ENCODE data around the gene ARRDC3.
"Not testable (repeated sequence)": the region's sequence is repeated elsewhere in the genome, so short reads cannot be mapped to it uniquely, and the experiment has no call there.

The ARRDC3 gene, protein sequence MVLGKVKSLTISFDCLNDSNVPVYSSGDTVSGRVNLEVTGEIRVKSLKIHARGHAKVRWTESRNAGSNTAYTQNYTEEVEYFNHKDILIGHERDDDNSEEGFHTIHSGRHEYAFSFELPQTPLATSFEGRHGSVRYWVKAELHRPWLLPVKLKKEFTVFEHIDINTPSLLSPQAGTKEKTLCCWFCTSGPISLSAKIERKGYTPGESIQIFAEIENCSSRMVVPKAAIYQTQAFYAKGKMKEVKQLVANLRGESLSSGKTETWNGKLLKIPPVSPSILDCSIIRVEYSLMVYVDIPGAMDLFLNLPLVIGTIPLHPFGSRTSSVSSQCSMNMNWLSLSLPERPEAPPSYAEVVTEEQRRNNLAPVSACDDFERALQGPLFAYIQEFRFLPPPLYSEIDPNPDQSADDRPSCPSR

DNA sequence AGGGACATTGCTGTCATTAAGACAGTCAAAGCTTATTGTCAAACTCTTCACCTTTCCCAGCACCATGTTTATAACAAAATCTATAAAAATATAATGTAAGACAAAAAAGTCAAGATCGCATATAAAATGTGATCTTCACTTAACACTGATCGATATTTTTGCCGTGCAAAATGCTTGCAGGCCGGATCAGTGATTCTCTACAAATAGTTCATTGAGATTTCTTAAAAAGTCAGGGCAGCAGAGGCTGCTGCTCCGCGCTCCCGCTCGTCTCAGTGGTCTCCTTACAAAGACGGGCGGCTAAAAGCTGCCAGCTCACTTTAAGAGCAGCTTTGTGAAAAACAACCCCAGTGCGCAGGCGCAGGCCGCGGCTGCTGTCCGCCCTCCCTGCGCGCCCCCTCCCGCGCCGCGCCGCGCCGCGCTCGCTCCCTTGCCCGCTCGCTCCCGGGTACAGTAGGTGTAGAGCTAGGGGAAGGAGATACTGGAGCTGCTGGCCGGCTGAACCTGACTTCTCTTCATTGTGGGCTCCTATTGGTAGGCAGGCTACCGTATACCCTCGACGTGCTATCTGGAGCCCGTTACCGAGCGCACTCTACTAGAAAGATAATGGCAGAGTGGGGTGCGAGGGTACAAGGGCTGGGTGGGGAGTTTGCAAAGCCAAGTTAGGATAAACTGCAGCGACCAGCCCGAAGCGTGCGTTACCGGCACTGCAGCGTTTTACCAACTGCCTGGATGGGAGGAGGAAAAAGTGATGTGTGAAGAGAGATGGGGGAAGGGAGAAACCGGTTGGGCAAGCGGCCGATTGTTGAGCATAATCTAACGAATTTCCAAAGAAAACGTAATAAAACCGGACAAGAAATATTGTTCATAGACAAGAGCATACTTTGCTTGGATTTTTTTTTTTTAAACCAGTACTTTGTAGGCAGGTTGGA is at the start of gene ARRDC3:
ARRDC3 (minus strand) TSS at position 291 of the 929 bp plus-strand sequence; CDS start at position 66, 225 bp downstream.
- DNase-seq (ENCODE audit: low read depth), result peak; percentile 88

DNA sequence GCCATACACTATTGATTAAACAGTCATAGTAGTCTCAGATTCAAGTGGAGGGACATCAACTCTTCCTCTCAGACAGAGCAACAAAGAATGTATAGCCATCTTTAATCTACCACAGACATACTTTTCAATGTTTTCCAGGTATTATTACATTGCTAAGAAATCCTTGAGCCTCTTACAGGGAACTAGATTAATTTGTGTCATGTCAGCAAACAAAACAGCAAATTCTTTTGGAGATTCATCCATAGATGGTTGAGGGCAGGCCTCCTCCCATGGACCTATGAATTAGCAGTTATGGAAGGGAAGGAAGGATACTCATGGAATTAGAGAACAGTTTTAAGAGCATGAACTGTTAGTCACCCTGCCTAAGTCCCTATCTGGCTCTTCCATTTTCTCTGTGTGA is 47.8 kb upstream of the ARRDC3 start:
- DNase-seq (ENCODE audit: low read depth), result no peak

DNA sequence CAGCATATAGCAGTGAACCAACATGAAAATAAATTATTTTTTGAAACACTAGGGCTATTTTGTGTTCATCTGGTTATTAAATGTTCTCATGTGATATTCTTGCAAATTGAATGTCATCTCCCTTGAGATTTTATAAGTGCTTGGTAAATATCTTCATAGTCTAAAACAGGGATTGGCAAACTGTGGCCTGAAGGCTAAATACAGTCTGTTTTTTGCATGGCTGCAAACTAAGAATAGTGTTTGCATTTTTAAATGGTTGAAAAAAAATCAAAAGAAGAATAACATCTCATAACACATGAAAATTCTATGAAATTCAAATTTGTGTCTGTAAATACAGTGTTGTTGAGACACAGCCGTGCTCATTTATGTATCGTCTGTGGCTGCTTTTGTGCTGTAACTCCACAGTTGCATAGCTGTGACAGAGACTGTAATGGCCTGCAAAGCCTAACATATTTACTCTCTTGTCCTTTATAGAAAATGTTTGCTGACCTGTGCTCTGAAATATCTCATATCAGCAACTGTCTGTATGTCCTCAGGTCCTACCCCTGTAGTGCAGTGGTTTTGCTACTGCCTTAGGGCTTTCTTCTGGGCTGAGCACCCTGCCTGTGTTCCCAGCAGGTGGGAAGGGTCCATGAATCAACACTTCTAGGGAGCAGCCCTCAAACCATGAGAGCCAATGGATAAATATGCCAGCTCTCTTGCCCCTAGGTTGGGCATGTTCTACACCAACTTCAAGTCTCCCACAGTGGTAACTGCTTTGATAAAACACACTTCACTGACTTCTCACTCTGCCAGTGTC is 41.7 kb upstream of the ARRDC3 start:
- no peak for DNase-seq (ENCODE audit: low read depth)

DNA sequence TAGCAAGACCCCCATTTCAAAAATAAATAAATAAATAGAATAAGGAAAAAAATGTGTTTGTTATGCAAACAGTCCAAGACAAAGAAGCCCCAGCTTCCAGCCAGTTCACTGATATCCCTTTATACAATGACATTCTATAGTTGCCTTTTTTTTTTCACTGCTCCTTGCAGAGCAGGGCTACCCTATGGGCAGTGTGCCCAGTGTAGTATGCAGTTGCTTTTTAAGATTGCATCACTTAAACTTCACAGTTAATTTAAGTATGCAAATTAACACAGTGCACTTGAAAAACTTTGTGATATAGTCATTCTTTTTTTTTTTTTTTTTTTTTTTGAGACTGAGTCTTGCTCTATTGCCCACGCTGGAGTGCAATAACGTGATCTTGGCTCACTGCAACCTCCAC is 40.8 kb upstream of the ARRDC3 start:
- DNase-seq (ENCODE audit: low read depth), result no peak

DNA sequence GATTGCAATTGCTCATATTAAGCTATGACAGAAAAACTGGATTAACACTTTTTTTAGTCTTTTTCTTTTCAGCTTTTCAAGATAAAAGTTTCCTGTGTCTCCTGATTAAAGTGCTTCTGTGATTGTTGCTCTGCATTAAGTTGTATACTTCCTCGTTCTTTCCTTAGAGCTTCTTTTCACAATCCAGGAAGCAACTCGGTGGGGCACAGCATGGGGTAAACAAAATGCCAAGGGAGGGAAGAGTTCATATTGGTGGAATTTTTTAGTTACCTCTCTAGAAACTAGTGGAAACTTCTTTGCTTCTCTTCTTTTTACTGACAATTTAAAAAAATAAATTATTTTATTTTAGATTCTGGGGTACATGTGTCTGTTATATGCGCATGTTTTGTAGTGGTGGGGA is 37.8 kb upstream of the ARRDC3 start:
- DNase-seq (ENCODE audit: low read depth), result no peak

DNA sequence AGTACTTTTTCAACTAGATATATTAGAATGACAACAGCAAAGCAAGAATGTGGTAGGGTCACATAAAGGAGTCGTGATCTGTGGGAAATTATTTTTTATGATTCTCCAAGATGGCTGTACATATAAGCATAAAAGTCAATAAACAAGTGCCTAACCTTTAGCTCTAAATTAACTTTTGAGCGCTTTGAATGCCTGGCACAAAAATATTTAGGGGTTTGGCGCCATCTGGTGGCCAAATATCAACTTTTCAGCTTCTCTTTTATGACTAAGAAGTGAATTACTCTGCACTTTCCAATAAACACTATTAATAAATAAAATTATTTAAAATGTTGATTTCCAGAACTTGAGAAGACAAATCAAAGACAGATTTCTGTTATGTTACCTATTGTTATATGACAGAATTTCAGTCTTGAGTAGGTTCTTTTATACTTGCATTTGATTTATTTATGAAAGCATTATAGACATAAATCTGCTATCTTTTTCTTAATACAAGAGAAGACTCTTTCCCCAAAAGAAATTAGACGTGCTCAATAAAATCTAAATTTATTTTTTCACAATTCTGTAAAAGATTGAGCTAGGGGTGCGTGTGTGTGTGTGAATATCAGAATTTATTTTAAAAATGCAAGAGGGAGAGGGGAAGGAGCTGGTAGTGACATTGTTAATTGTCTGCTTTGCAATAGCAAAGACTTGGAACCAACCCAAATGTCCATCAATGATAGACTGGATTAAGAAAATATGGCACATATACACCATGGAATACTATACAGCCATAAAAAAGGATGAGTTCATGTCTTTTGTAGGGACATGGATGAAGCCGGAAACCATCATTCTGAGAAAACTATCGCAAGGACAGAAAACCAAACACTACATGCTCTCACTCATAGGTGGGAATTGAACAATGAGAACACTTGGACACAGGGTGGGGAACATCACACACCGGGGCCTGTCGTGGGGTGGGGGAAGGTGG is 36.7 kb upstream of the ARRDC3 start:
- peak; percentile 26 for DNase-seq (ENCODE audit: low read depth)

DNA sequence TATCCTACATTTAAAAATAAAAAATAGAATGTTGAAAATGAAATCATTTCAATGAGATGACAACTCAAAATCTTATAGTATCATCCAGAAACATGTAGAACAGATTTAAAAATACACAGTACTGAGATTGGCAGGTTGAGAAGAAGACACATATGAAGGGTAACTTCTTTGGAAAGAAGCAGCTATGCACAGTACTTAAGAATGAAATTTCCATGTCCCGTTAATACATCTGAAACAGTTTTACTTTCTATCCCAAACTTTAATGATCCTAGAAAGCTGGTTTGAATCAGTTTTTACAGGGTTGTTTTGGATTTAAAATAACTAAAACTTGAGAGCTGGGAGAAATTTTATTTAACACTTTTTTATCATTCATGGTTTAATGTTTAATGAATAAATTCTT is 36.0 kb upstream of the ARRDC3 start:
- no peak for DNase-seq (ENCODE audit: low read depth)

DNA sequence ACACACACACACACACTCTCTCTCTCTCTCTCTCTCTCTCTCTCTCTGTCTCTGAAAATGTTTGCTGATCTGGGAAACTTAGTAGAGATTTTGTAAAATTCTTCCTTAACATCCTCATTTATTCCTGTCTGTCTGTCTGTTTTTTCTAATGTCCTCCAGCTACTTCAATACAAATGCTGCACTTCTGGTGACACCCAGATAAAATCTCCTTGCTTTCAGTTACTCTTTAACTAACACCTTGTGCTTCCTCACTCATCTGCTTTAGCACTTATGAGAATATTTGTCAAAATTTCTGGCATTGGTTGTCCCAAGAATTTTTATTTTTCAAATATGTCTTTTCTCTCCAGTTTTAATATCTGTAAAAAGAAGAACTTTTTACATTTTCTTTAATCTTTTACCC is 35.0 kb upstream of the ARRDC3 start:
- DNase-seq (ENCODE audit: low read depth), result no peak

DNA sequence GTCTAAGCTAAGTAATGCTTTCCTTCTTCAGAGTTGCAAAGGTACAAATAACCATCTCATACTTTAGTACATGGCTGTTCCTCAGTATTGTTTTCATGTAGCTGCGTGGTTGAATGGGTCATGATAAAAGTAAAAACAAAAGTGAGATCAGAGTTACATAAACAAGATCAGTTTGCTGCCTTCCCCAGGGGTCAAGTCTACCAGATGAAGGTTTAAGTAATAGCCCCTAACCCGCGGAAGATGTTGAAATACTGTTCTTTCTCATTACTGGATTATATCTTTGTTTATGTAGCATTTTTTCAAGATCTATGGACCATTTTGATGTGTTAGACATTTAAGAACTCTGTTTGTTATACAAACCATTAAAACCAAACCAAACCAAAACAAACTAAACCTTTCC is 34.1 kb upstream of the ARRDC3 start:
- DNase-seq (ENCODE audit: low read depth), result no peak

DNA sequence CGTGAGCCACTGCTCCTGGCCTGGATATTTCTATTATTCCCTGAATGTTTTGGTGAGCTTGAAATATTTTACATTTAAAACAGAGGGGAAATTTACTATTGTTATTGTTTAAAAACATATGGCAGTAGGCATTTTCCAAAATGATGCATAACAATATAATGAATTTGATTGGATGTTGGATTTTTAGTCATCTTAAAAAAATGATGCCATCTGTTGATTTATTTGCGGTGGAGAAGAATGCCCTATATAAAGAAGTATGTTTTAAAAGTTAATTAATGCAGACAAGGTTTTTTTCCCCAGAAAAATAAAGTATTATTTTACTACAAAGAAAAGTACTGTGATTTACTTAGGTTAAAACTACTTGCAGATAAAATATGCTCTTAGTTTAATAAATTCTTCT is 33.4 kb upstream of the ARRDC3 start:
- DNase-seq (ENCODE audit: low read depth), result no peak

DNA sequence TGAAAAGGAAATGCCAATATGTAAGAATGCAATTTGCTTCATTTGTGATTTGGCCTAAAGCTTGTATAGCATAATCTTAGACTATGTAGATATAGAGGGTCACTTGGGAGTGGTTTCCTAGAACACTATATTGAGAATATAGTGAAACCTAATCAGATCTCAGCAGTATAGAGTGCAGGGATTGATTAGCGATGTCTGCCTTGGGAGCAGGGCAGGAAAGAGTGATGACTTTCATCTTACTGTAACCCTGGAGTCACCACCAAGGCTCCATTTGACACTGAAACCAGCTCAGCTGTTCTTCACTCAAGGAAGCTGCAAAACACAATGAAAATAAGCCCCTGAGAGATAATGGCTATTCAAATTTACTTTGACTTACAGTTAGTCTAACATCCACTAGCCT is 26.2 kb upstream of the ARRDC3 start:
- no peak for DNase-seq (ENCODE audit: low read depth)

DNA sequence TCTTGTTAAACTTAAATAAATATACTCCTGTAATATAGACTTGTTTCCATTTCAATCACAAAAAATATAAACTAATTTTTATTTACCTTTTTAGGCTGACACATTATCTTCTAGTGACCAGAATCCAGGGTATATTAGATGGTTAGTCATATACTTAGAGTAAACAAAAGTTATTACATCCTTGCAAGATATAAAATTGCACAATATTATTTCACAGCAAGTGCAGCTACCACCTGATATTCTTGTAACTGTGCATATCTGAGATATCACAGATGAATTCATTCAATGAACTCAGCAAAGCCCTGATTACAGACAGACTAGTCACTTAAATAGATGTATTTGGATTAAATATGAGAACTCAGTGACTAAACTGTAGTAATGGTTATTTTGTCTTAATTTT is 25.6 kb upstream of the ARRDC3 start:
- no peak for DNase-seq (ENCODE audit: low read depth)

DNA sequence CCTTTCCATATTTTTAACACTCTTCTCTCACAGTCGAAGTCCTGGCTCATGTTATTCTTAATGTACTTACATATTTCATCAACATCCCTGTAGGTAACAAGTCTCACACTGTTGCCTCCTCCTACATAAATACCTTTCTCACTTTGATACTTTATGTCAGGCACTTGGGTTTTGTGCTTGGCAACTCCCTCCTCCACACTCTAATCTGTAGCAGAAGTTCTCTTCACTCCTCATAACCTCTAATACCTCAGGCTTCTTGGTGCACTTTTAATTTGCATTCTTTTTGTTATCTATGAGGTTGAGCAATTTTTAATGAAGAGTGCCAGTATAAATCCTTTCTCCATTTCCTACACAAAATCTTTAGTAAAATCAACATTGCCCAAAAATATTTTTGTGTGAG is 24.1 kb upstream of the ARRDC3 start:
- DNase-seq (ENCODE audit: low read depth), result no peak

DNA sequence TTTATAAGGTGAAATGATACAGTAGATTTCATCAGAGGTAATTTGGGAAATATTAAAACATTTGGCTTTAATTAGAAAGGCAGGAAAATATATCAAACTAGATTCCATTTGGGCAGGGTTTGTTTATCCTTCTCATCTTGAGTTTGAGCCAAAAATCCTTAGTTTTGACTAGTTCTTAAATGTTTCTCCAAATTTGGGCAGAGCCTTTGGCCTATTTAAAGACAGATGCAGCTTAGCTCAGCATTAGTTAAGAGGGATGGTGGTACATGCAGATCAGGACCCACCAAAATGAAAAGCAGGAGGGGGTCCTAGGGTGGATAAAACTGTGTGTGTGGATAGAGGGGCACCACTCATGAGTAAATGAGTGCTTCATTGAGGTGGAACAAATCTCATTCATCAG is 20.3 kb upstream of the ARRDC3 start:
- DNase-seq (ENCODE audit: low read depth), result no peak

DNA sequence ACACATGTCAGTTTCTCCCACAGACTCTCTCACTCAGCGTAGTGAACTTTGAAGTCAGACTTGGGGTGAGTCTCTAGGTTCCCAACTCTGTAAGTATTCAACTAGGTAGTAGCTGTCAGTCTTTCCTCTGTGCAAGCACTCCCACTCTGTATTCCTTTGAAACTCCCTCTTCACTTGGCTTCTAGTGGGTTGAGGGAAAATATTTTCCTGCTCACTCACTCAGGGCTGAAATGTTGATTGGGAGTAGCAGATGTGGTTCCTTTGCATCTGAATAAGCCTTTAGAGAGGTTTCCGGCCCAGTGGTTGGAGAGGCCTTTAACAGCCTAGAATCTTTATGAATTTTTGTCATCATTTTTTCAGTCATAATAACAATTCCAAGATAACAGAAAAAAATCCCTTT is 18.1 kb upstream of the ARRDC3 start:
- no peak for DNase-seq (ENCODE audit: low read depth)

DNA sequence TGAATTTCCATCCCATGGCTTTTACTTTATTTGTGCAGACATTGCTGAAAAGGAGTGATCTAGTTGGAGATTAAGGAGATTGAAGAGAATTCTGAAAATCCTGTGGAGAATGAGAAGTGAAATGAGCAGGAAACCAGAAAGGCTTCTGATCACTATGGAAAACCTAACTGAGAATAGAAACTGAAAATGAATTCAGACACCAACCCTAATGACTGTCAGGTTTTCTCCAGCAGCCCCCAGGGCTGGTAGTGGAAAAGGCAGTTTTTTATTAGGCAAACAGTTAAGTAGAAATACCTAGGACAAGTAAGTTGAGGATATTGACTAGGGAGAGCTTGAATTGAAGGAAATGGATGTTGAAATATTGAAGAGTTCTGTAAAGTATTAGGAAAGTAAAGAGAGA is 14.7 kb upstream of the ARRDC3 start:
- DNase-seq (ENCODE audit: low read depth), result no peak

DNA sequence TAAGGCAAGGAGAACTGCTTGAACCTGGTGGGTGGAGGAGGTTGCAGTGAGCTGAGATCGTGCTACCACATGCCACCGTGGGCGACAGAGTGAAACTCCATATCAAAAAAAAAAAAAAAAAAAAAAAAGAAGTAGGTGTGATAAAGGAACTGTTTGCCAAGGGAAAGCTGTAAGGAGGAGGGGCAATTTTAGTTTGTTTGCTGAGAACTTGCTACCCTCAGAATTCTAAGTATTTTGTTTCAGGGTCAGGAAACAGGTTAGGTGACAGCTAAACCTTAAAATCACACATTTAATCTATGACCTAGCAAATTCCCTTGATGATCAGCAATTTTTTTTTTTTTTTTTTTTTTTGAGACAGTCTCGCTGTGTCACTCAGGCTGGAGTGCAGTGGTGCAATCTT is 7.2 kb upstream of the ARRDC3 start:
- no peak for DNase-seq (ENCODE audit: low read depth)

DNA sequence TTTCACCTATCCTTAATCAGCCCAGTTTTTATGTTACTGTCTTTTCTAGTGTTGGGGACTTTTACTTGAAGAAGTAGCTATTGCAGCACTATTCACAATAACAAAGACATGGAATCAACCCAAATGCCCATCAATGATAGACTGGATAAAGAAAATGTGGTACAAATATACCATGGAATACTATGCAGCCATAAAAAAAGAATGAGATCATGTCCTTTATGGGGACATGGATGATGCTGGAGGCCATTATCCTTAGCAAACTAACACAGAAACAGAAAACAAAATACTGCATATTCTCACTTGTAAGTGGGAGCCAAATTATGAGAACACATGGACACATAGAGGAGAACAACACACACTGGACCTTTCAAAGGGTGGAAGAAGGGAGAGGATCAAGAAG is 6.4 kb upstream of the ARRDC3 start:
- DNase-seq (ENCODE audit: low read depth), result not testable (repeated sequence)

DNA sequence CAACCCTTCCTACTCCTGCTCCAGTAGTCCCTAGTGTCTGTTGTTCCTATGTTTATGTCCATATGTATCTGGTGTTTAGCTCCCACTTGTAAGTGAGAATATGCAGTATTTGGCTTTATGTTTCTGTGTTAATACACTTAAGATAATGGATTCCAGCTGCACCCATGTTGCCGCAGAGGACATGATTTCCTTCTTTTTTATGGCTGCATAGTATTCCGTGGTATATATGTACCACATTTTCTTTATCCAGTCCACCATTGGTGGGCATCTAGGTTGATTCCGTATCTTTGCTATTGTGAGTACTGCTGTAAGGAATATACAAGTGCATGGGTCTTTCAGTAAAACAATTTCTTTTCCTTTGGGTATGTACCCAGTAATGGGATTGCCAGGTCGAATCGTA is 5.2 kb upstream of the ARRDC3 start:
- DNase-seq (ENCODE audit: low read depth), result no peak

DNA sequence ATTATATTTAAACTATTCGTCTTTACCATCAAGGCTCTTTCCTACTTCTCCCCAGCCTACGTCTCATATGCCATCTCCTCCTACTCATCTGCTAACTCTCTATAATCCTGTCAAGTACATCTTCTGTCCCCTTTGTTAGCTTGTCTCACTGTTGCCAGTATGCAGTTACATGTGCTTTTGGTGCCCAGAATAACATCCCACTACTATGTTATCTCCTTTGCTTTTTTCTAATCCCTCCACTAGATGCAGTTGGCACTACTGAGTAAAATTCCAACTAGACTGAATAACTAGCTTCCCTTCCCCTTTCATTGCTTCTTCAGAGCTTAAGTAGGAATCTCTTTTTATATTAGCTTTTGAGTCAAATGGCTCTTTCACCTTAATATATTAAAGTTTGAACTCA is 3.0 kb upstream of the ARRDC3 start:
- DNase-seq (ENCODE audit: low read depth), result no peak

DNA sequence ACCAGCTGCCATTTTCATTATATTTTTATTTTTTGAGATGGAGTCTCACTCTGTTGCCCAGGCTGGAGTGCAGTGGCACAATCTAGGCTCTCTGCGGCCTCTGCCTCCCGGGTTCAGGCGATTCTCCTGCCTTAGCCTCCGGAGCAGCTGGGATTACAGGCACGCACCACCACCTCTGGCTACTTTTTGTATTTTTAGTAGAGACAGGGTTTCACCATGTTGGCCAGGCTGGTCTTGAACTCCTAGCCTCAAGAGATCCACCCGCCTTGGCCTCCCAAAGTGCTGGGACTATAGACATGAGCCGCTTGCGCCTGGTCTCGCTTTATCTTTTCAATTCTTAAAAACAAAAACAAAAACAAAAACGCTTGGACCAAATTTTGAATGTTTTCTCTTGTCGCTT is 2.5 kb upstream of the ARRDC3 start:
- DNase-seq (ENCODE audit: low read depth), result not testable (repeated sequence)

All from T-helper 22 cell (primary cell).